GM12864 (cell line): ENCODE data around the gene GBGT1.
A peak's percentile ranks its signal among the peaks of the same experiment; 100 is the strongest.

ENCODE experiments used
- DNase-seq: peaks from one replicate; pipeline ENCODE4 v3.0.0-alpha.2; 2011; ENCODE audit warnings: low read depth
- H3K4me3 ChIP-seq: 2 replicates; pipeline ENCODE4 v1.5.1; 2011; ENCODE audit warnings: mild to moderate bottlenecking, low read depth, low read length, control low read depth
- TF ChIP-seq, protein P1 (sequence below): IDR thresholded peaks from 2 replicates; pipeline ENCODE4 v1.5.1; 2011; ENCODE audit warnings: low read depth, mild to moderate bottlenecking, moderate library complexity, low read length, control low read depth, inconsistent platforms; ENCODE audit errors: missing control alignments

The GBGT1 gene

DNA sequence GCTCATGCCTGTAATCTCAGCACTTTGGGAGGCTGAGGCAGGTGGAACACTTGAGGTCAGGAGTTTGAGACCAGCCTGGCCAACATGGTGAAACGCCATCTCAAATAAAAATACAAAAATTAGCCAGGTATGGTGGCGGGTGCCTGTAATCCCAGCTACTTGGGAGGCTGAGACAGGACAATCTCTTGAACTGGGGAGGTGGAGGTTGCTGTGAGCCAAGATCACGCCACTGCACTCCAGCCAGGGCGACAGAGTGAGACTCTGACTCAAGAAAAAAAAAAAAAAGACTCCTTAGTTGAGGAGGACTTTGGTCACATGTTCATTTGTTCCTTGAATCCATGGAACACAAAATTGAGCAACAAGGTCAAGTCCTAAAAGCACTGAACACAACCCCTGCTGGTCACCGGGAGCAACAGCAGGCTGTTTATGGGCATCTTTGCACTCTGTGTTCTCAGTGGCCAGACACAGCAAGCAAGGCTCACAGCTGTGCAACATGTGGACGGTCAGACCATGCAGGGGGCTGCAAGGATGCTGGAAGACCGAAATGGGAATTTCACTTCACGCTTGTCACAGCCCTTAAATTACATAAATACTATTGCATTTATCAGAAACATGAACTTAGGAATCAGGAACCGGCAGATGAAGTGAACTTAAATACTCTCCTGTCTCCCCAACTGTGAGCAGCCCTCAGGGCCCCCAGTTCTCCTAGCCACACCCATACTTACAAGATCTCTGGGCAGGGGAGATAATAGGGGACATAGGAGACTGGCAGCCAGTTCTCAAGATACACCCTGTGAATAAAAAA is 2.8 kb downstream of the GBGT1 start:
- H3K4me3 ChIP-seq, result no peak overlapping the region
- no peak for DNase-seq
- TF ChIP-seq, protein P1, sequence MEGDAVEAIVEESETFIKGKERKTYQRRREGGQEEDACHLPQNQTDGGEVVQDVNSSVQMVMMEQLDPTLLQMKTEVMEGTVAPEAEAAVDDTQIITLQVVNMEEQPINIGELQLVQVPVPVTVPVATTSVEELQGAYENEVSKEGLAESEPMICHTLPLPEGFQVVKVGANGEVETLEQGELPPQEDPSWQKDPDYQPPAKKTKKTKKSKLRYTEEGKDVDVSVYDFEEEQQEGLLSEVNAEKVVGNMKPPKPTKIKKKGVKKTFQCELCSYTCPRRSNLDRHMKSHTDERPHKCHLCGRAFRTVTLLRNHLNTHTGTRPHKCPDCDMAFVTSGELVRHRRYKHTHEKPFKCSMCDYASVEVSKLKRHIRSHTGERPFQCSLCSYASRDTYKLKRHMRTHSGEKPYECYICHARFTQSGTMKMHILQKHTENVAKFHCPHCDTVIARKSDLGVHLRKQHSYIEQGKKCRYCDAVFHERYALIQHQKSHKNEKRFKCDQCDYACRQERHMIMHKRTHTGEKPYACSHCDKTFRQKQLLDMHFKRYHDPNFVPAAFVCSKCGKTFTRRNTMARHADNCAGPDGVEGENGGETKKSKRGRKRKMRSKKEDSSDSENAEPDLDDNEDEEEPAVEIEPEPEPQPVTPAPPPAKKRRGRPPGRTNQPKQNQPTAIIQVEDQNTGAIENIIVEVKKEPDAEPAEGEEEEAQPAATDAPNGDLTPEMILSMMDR, result peak; percentile 96

DNA sequence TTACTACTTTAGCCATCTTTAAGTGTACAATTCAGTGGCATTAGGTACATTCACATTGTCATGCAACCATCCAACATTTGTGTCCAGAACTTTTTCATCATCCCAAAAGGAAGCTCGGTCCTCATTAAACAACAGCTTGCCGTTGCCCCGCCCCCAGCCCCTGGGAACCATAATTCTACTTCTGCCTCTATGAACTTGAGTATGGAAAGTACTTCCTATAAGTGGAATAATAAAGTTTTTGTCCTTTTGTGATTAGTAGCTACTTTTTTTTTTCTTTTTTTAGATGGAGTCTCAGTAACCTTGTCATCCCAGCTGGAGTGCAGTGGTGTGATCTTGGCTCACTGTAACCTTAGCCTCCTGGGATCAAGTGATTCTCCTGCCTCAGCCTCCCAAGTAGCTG is 5.0 kb downstream of the GBGT1 start:
- no peak overlapping the region for H3K4me3 ChIP-seq
- TF ChIP-seq, protein P1, result no peak
- no peak for DNase-seq

DNA sequence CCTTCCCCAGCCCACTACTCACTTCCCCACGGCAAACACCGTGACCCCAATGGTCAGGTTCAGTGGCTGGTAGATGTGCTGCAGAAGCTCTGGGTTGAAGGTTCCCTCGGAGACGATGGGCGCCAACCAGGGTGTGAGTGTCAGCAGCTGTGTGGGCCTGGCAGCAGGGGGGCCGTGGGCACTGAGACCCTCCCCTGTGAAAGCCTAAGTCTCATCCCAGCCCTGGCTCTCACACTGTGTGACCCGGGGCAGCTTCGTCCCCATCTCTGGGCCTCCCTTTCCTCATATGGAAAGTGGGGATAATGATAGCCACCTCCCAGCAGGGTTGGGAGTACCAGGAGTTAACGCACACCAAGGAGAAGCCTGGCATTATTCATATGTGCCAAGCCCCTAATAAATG is 8.6 kb downstream of the GBGT1 start:
- TF ChIP-seq, protein P1, result no peak
- no peak for DNase-seq
- no peak overlapping the region for H3K4me3 ChIP-seq

DNA sequence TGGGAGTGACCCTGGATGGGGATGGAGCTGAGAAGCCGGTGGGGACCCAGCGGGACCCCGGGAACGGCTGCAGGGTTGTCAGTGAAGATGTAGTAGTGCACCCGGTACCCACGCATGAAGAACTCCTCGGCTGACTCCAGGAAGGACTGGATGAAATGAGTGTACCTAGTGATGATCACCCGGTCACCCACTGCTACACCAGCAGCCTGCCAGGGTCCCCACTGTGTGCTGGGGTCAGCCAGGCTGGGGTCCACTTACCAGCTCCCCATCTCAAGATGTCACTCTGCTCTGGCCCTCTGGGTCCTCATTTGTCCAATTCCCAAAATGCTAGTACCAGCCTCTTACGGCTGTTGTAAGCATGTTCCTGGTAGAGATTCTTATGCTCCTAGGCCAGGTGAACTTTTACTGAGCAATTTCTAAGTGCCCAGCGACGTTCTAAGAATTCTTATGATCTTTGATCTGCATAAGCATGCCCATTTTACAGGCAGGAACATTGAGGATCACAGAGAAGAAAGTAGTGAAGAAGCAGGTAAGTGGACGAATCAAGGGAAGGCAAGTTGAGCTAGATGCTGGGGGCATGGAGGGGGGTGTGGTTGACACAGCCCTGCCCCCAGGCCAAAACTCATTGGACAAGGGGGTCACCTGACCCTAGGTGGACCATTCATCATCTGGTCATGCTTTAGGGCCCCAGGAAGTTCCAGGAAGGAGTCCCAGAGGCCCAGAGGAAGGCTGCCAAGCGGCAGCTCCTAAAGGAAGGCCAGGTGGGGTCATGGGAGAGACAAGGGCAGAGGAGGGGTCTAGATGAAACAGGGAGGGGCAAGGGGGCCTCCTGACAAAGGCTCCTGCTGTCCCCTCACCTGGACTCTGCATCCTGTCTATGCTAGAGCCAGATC is 9.4 kb downstream of the GBGT1 start:
- H3K4me3 ChIP-seq, result no peak overlapping the region
- TF ChIP-seq, protein P1, result no peak
- DNase-seq, result no peak

DNA sequence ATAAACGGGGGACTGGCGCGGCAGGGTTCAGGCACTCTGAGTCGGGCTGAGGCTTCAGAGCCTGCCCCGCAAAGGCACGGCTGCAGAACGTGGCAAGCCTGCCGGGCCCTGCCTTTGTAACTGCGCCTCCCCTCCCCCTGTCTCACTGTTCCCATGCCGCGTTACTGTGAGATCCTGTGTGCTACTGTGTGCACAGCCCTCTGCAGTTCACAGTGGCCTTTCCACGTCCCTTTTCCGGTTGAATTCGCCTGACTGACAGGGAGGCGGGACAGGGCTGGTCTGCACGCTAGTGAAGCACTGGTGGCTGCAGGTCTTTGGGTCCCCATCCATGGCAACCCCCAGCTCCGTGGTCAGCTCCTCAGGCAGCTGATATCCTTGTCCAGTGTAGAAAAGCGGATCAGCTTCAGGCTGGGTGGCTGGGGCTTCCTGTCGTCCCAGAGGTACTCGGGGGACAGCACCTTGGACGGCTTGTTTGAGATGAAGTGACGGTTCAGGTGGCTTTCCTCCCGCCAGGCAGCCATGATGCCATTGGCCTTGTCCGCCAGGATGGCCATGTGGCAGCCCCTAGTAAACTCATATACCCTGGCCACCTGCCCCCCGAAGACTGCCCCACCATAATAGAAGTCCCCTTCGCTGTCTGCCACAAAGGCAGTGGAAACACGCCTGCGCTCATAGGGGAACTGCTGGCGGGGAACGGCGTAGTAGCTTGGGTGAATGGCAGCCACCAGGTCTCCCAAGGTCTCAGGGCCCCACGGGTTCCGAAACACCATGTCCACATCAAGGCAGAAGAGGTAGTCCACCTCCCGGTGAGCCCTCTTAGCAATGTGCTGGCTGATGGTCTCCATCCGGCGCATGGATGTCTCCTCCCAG is 10.3 kb downstream of the GBGT1 start:
- no peak overlapping the region for H3K4me3 ChIP-seq
- TF ChIP-seq, protein P1, result no peak
- no peak for DNase-seq
